GM18858 (cell line): ENCODE data around the gene FADS6.

ENCODE experiments used
- ATAC-seq: cut with Tn5 transposase; IDR thresholded peaks from one replicate; pipeline ENCODE4 v1.9.1; 2021; ENCODE audit not compliant: unreplicated experiment

The FADS6 gene

GRCh38 chr17:74855323-74855722, 38.1 kb downstream of the FADS6 start:
- ATAC-seq, result no peak

GRCh38 chr17:74854792-74855191, 38.6 kb downstream of the FADS6 start:
- no peak for ATAC-seq

- ATAC-seq, result no peak
These were observed 39.8 kb downstream of the FADS6 start for GRCh38 chr17:74853669-74854068.

GRCh38 chr17:74853048-74853397, 40.4 kb downstream of the FADS6 start:
- ATAC-seq, result no peak

- ATAC-seq, result no peak
These were observed 41.0 kb downstream of the FADS6 start for GRCh38 chr17:74852237-74853047.

- ATAC-seq, result no peak
These were observed 41.7 kb downstream of the FADS6 start for GRCh38 chr17:74851612-74852236.

GRCh38 chr17:74850914-74851313, 42.5 kb downstream of the FADS6 start:
- ATAC-seq, result no peak

- no peak for ATAC-seq
These were observed 43.1 kb downstream of the FADS6 start for GRCh38 chr17:74850310-74850709.

GRCh38 chr17:74848656-74849399, 44.6 kb downstream of the FADS6 start:
- ATAC-seq, result no peak

- ATAC-seq, result no peak
These were observed 46.8 kb downstream of the FADS6 start for GRCh38 chr17:74846621-74847020.

GRCh38 chr17:74843352-74843627, 50.1 kb downstream of the FADS6 start:
- no peak for ATAC-seq

GRCh38 chr17:74842599-74843351, 50.7 kb downstream of the FADS6 start:
- no peak for ATAC-seq

GRCh38 chr17:74842146-74842598, 51.3 kb downstream of the FADS6 start:
- ATAC-seq, result no peak

GRCh38 chr17:74840989-74841666, 52.3 kb downstream of the FADS6 start:
- ATAC-seq, result no peak

GRCh38 chr17:74839990-74840852, 53.2 kb downstream of the FADS6 start:
- no peak for ATAC-seq

GRCh38 chr17:74838274-74838673, 55.2 kb downstream of the FADS6 start:
- ATAC-seq, result no peak

- no peak for ATAC-seq
These were observed 56.6 kb downstream of the FADS6 start for GRCh38 chr17:74836691-74837467.

- no peak for ATAC-seq
These were observed 57.2 kb downstream of the FADS6 start for GRCh38 chr17:74836191-74836590.
